AG10803 (cell line): ENCODE results near the gene CCDC167.

Experiments
- DNase-seq: peaks from one replicate; pipeline ENCODE4 v3.0.0; 2010; ENCODE audit warnings: low read depth
- H3K4me3 ChIP-seq: 2 replicates; pipeline ENCODE4 v1.5.1; 2011; ENCODE audit warnings: mild to moderate bottlenecking, low read length, control low read depth
- TF ChIP-seq, protein P1 (sequence below): conservative IDR thresholded peaks from 2 replicates; pipeline ENCODE4 v1.5.1; 2011; ENCODE audit warnings: mild to moderate bottlenecking, low read length, control low read depth, inconsistent platforms

The CCDC167 gene

DNA sequence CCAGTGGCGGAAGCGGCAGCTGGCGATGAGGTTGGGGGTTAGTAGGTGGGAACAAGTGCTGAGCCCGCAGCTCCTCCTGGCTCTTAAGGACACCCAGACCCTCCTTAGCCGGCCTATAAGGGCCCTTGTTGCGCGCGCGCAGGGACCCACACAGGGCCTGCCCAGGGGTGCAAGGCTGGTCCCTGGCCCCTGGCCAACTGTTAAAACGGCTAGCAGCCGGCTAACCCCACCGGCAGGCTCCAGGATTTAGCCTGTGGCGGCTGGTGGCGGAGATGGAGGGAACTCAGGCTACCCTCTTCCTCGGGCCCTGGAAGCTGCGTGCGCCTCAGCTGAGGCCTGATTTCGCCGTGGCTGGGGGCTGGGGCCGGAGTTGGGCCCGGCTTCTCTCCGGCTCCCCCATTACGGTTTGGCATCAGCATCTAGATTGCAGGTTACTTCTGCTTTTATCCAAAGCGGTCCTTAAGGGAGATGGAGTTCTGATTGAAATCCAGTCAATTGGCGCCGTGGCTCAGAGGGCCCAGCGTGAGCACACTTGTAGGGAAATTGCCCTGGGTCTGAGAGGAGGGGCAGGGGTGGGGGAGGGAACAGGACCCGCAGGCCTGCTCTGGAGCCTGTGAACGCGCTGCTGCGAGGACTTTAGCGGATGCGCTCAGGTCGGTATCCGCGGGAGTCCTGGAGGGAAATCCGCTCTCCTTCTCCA lies 36.9 kb upstream of the CCDC167 start:
- H3K4me3 ChIP-seq, result no peak overlapping the region
- TF ChIP-seq, protein P1, sequence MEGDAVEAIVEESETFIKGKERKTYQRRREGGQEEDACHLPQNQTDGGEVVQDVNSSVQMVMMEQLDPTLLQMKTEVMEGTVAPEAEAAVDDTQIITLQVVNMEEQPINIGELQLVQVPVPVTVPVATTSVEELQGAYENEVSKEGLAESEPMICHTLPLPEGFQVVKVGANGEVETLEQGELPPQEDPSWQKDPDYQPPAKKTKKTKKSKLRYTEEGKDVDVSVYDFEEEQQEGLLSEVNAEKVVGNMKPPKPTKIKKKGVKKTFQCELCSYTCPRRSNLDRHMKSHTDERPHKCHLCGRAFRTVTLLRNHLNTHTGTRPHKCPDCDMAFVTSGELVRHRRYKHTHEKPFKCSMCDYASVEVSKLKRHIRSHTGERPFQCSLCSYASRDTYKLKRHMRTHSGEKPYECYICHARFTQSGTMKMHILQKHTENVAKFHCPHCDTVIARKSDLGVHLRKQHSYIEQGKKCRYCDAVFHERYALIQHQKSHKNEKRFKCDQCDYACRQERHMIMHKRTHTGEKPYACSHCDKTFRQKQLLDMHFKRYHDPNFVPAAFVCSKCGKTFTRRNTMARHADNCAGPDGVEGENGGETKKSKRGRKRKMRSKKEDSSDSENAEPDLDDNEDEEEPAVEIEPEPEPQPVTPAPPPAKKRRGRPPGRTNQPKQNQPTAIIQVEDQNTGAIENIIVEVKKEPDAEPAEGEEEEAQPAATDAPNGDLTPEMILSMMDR, result no peak
- DNase-seq, result no peak

DNA sequence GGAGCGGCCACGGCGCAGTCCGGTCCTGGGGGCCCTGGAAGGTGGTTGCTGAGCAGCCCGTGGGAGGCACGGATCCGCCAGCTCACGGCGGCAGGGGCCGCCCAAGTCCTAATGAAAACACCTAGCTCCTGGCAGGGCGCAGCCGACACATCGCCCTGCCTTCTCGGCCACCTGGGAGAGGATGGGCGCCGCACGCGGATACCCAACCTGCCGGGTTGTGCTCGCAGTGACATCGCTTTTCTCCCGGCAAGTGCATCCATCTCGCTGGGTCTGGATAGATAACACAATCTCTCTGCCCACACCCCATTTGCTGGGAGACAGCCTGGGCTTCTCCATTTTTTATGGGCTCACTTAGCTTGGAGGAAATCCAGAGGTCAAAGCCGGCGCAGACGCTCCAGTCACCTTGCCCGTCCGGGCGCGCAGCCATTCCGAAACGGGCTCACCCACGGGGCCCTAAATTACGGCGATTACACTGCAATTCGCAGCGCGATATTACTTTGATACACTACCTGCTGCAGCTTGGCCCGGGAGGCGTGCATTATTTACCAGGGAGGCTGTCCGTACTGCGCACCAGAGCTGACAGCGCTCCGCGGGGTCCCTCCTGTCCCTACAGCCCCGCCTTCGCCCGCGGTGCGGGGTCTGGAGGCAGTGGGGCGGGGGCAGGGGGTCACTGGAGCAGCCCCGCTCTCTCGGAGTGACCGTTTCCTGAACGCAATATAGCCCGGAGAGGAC lies 36.2 kb upstream of the CCDC167 start:
- TF ChIP-seq, protein P1, result no peak
- H3K4me3 ChIP-seq, result no peak overlapping the region
- DNase-seq, result no peak

DNA sequence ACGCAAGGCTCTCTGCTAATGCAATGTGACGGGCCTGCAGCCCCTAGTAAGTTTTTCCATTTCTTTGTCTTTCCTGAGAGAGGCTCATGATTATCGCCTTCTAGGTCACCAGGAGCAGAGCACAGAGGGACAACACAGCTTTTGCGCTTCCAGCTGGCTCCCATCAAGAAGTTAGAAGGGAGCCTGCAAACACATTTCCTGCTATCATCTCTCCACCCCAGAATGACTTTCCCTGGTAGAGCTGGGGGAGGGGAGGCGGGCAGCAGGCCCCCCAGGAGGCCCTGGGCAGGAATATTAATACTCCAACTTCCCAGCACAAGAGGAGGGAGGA lies 35.7 kb upstream of the CCDC167 start:
- H3K4me3 ChIP-seq, result no peak overlapping the region
- no peak for DNase-seq
- TF ChIP-seq, protein P1, result no peak

DNA sequence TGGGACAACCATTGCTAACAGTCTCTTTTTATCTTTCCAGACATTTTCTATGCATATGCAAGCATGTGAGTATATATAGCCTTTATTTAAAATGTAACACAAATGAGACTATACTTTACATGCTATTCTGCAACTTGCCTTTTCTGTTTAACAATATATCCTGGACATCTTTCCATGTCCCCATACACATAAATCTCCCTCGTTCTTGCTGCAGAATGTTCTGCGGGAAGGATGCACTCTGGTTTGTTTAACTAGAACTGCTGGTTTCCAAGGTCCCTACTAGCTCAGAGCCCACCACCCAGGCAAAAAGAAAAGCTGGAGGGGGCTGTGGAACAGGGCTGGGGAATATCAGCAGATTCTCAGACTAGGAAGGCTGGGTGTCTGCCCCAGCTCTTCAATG lies 35.2 kb upstream of the CCDC167 start:
- no peak overlapping the region for H3K4me3 ChIP-seq
- no peak for DNase-seq
- TF ChIP-seq, protein P1, result no peak

DNA sequence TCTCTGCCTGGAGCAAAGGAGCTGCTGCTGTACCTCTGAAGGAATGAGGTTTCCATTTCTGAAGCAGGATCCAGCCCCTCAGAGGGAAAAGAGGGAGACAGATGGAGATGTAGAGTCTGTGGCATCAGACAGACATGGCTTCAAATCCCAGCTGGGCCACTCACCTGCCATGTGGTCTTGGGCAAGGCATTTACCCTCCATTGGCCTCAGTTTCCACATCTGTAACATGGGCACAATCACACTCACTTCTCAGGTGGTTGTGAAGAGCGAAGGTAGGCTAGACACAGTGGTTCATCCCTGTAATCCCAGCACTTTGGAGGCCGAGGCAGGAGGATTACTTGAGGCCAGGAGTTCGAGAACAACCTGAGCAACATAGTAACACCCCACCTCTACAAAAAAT lies 32.4 kb upstream of the CCDC167 start:
- DNase-seq, result no peak
- TF ChIP-seq, protein P1, result no peak
- H3K4me3 ChIP-seq, result no peak overlapping the region

DNA sequence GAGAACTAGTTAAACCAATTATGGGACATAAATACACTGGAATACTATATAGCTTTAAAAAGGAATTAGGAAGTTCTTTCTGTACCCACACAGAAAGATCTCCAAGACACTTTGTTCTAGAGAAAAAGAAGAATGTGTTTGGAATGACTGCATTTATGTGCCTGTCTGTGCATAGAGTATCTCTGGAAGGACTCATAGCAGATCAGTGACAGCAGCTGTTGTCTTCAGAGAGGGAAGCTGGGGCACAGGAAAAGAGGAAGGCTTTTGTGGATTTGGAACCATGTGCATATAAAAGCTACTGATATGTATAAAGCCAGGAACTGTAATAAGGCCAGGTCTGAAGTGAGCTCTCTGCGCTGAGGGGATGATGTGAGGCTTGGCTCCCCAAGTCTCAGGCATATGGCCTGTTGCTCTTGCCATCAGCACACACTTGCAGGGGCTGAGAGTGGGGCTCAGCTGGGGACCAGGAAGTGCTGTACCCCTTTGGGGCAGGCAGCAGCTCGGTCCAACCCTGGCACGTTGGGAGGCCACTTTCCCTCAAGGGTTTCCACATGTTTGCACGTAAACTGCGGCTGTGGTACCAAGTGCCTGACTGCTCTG lies 31.8 kb upstream of the CCDC167 start:
- TF ChIP-seq, protein P1, result no peak
- DNase-seq, result no peak
- H3K4me3 ChIP-seq, result no peak overlapping the region

DNA sequence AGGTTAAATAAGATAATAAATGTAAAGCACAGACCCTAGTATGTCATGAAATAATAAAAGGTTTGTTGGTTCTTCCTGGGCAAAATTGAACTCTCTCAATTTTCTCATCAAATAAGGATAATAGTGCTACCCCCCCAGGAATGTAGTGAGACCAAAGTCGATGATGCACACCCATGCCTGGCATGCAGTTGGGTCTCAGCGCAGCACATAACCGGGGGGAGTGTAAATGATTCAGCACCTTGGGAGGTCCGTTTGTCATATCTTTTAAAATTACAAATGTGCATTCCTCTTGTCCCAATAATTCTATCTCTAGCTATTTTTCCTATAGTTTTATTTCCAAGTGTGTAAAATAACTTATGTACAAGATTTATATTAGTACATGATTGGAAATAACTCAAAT lies 31.3 kb upstream of the CCDC167 start:
- peak; percentile 13 for DNase-seq
- H3K4me3 ChIP-seq, result no peak overlapping the region
- TF ChIP-seq, protein P1, result no peak
